M059J (cell line): ENCODE data around the gene NCK2. TPM values are rescaled to one million over a fixed set of nuclear protein-coding genes. Genes with fewer than 3 reads are reported as not detected.

ENCODE experiments used
- DNase-seq: peaks from one replicate; pipeline ENCODE4 v3.0.0-alpha.2; 2012; ENCODE audit warnings: low read depth
- total RNA-seq: library from RNA; depleted of rRNA; stranded (reverse); fragments of >200 nt; shearing (Covaris generic); gene quantifications from 2 replicates; pipeline ENCODE4 v1.2.3, GENCODE V29; 2014

NCK2 gene
- total RNA-seq, 1 experiment from 2014 or later = 16.4 TPM

- DNase-seq = no peak
Observed at GRCh38 chr2:105849431-105850179, 104.9 kb downstream of the NCK2 start.

GRCh38 chr2:105852066-105852465 is 107.4 kb downstream of the NCK2 start:
- DNase-seq = no peak

GRCh38 chr2:105853354-105854088 is 108.8 kb downstream of the NCK2 start:
- DNase-seq = no peak

GRCh38 chr2:105854972-105855371 is 110.3 kb downstream of the NCK2 start:
- DNase-seq = no peak

GRCh38 chr2:105856581-105856980 is 111.9 kb downstream of the NCK2 start:
- no peak for DNase-seq

- DNase-seq = no peak
Observed at GRCh38 chr2:105857076-105857740, 112.5 kb downstream of the NCK2 start.

GRCh38 chr2:105858868-105859693 is 114.4 kb downstream of the NCK2 start:
- no peak for DNase-seq

GRCh38 chr2:105859694-105859951 is 114.9 kb downstream of the NCK2 start:
- DNase-seq = no peak

- DNase-seq = no peak
Observed at GRCh38 chr2:105860567-105860966, 115.9 kb downstream of the NCK2 start.

GRCh38 chr2:105861200-105861599 is 116.5 kb downstream of the NCK2 start:
- no peak for DNase-seq

- no peak for DNase-seq
Observed at GRCh38 chr2:105862843-105863242, 118.1 kb downstream of the NCK2 start.

- DNase-seq = no peak
Observed at GRCh38 chr2:105864262-105864661, 119.5 kb downstream of the NCK2 start.

GRCh38 chr2:105865222-105865913 is 120.7 kb downstream of the NCK2 start:
- no peak for DNase-seq

- DNase-seq = no peak
Observed at GRCh38 chr2:105866216-105867185, 121.8 kb downstream of the NCK2 start.

GRCh38 chr2:105867587-105867986 is 122.9 kb downstream of the NCK2 start:
- DNase-seq = no peak

GRCh38 chr2:105868060-105868459 is 123.3 kb downstream of the NCK2 start:
- no peak for DNase-seq

GRCh38 chr2:105869341-105869740 is 124.6 kb downstream of the NCK2 start:
- no peak for DNase-seq

- no peak for DNase-seq
Observed at GRCh38 chr2:105870062-105870461, 125.3 kb downstream of the NCK2 start.

- DNase-seq = no peak
Observed at GRCh38 chr2:105870858-105871257, 126.1 kb downstream of the NCK2 start.

GRCh38 chr2:105872142-105872728 is 127.5 kb downstream of the NCK2 start:
- no peak for DNase-seq
